Body of pancreas (tissue), 4 donors: ENCODE measurements around the gene MAFF.

Experiments
- CTCF ChIP-seq, 7 experiments: fragments of 450-650 bp in 4 of 7; fragments of 200-600 bp in 3 of 7; sonication (generic) in 3 of 7; IDR thresholded peaks; one replicate each; pipeline ENCODE4 v1.5.1; 2016 to 2019; ENCODE audit warnings: antibody characterized with exemption in 7 of 7
- POLR2A ChIP-seq, 3 donors: fragments of 450-650 bp; IDR thresholded peaks; one replicate each; pipeline ENCODE4 v1.6.1; 2016; ENCODE audit warnings: antibody characterized with exemption in 3 of 3, mild to moderate bottlenecking in 2 of 3

- no peak for TF ChIP-seq CTCF (IDR thresholded peaks at IDR 0.05)
- TF ChIP-seq POLR2A (IDR thresholded peaks at IDR 0.05): no peak
Observed at GRCh38 chr22:38169116-38169515, 32.7 kb upstream of the MAFF start.
